GM11168 (cell line): ENCODE data around the gene CSNK1G2.

Experiments
- in situ Hi-C: fragments of 300-500 bp; cut with MboI; formaldehyde crosslinking; loops from one replicate; pipeline ENCODE4 v1.12.0; 2022; ENCODE audit warnings: low sequenced_read_pairs; ENCODE audit not compliant: unreplicated experiment

CSNK1G2 gene

GRCh38 chr19:1941146-1942077, at the start of gene CSNK1G2:
CSNK1G2 (plus strand) TSS chr19:1941172; CDS start chr19:1969773, 28,601 bp downstream.
- in situ Hi-C loops = no loop called here

GRCh38 chr19:1893791-1894190, 47.2 kb upstream of the CSNK1G2 start:
- in situ Hi-C loops = no loop called here

- in situ Hi-C loops = no loop called here
These were observed 44.5 kb upstream of the CSNK1G2 start for GRCh38 chr19:1896508-1896907.

GRCh38 chr19:1901940-1902404, 39.0 kb upstream of the CSNK1G2 start:
- in situ Hi-C loops = no loop called here

- in situ Hi-C loops = no loop called here
These were observed 38.0 kb upstream of the CSNK1G2 start for GRCh38 chr19:1902923-1903322.

GRCh38 chr19:1904860-1905109, 36.2 kb upstream of the CSNK1G2 start:
- in situ Hi-C loops = no loop called here

GRCh38 chr19:1905110-1905862, 35.7 kb upstream of the CSNK1G2 start, which contains the start of the genes ADAT3 and SCAMP4:
ADAT3 (plus strand) TSS chr19:1905399; CDS start chr19:1912048, 6,649 bp downstream.
SCAMP4 (plus strand) TSS chr19:1905399; CDS start chr19:1915020, 9,621 bp downstream.
- in situ Hi-C loops = no loop called here

- in situ Hi-C loops = no loop called here
These were observed 35.1 kb upstream of the CSNK1G2 start for GRCh38 chr19:1905863-1906375.

- in situ Hi-C loops = no loop called here
These were observed 33.9 kb upstream of the CSNK1G2 start for GRCh38 chr19:1906985-1907562.

- in situ Hi-C loops = no loop called here
These were observed 33.2 kb upstream of the CSNK1G2 start for GRCh38 chr19:1907563-1908363.

GRCh38 chr19:1908364-1908678, 32.7 kb upstream of the CSNK1G2 start:
- in situ Hi-C loops = no loop called here

- in situ Hi-C loops = no loop called here
These were observed 31.3 kb upstream of the CSNK1G2 start for GRCh38 chr19:1909761-1910080.

GRCh38 chr19:1910177-1910576, 30.8 kb upstream of the CSNK1G2 start:
- in situ Hi-C loops = no loop called here

GRCh38 chr19:1911098-1911497, 29.9 kb upstream of the CSNK1G2 start:
- in situ Hi-C loops = no loop called here

- in situ Hi-C loops = no loop called here
These were observed 29.0 kb upstream of the CSNK1G2 start for GRCh38 chr19:1911995-1912394.

- in situ Hi-C loops = no loop called here
These were observed 28.0 kb upstream of the CSNK1G2 start for GRCh38 chr19:1912760-1913505.

- in situ Hi-C loops = no loop called here
These were observed 27.0 kb upstream of the CSNK1G2 start for GRCh38 chr19:1913781-1914577.

GRCh38 chr19:1914826-1915341, 26.1 kb upstream of the CSNK1G2 start:
- in situ Hi-C loops = no loop called here
